Measurements from ENCODE around the gene CDK14.

CDK14 gene

DNA sequence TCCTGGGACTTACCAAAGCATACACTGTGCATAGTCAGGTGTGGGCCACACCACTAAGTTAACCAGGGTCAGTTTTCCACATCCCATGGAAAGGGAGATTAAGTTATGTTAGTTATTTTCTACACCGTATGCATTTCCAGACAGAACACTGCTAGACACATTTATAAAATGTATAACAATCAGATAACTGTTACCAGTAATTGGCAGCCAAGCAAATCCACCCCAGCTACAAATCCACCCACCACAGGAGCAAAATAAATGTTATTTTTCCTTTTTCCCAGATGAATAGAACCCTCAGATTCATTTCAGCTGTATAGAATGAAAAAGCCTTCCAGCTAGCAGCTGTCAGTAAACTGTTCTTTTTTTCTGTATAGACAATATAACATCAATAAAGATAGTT lies 411.2 kb downstream of the CDK14 start:
- DNase-seq (ENCODE audit: low read depth) = no peak

DNA sequence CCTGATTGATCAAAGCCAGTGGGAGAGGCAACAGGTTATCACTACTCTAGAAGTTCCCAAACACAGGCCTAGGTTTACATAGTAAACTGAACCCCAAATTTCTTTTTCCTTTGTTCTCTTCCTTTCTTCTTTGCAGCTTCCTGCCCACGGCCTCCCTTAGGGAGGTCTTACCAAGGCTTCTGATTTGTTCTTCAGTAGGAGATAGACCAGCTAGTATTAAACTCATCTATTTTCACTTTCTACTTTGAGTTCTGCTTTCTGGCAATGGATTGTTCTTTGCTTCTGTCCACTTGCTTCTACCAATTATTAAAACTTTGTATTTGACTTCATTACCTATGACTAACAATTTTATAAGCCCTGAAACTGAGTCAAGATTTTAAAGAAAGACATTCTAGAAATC lies 417.0 kb downstream of the CDK14 start:
- no peak for DNase-seq (ENCODE audit: low read depth)

GRCh38 chr7:91019686-91020385 lies 423.7 kb downstream of the CDK14 start:
- DNase-seq (ENCODE audit: low read depth) = no peak

- no peak for DNase-seq (ENCODE audit: low read depth)
Observed at GRCh38 chr7:91020636-91021385, 424.7 kb downstream of the CDK14 start.

DNA sequence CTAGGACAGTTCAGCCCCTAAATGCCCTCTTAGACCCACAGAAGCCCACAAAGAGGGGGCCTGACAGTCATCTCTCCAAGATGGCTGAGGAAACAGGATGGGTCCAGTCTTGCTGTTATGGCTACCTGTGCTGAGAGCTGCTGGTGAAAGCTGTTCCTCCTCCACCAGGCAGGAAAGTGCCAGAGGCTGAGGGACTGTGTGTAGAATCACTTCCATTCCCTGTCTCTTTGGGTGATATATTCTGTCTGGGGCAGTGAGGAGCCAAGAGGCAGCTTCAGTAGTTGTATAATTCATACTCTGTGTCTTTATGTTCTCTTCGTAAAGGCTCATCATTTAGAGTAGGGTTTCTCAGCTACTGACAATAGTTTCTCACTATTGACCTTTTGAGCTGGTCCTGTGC lies 425.8 kb downstream of the CDK14 start:
- no peak for DNase-seq (ENCODE audit: low read depth)

DNA sequence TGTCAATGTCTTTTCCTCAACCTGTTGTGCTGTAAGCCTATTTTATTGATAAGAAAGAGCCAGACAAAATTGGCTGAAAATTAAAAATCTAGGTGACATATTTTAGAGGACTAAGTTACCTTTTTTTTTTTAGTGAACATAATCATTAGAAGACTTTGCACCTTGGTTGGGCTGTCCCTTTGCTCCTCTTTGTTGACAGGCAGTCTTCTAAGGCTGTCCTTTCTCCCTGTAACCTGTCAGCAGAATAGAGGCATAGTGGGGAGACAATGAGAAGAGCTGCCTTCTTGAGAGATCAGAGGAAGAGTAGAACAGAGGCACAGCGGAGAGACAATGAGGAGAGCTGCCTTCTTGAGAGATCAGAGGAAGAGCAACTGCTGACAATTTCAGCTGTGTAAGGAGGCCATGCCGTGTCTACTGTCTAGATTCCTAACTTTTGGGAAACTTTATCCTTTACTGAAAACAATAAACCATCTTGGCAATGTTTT lies 429.8 kb downstream of the CDK14 start:
- no peak for DNase-seq (ENCODE audit: low read depth)

GRCh38 chr7:91029688-91030087 lies 433.6 kb downstream of the CDK14 start:
- DNase-seq (ENCODE audit: low read depth) = no peak

- no peak for DNase-seq (ENCODE audit: low read depth)
Observed at GRCh38 chr7:91030680-91031380, 434.7 kb downstream of the CDK14 start.

- no peak for DNase-seq (ENCODE audit: low read depth)
Observed at GRCh38 chr7:91031757-91032156, 435.6 kb downstream of the CDK14 start.

DNA sequence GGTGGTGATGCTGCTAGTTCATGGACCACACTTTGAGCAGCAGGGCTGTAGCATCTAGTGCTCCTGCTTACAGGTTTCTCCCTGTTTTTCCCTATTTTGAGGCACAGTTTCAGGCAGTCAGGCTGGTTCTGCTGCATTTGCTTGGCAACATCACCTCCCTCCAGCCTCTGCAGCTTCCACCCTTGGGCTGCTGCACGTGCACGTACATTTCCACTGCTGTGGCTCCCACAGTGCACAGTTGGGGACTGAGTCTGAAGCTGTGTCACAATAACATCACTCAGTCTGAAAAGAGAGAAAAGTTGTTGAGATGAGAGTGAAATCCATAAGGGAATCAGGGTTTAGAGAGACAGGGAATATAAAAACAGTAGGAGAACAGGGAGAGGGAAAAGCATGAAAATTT lies 437.5 kb downstream of the CDK14 start:
- DNase-seq (ENCODE audit: low read depth) = no peak

DNA sequence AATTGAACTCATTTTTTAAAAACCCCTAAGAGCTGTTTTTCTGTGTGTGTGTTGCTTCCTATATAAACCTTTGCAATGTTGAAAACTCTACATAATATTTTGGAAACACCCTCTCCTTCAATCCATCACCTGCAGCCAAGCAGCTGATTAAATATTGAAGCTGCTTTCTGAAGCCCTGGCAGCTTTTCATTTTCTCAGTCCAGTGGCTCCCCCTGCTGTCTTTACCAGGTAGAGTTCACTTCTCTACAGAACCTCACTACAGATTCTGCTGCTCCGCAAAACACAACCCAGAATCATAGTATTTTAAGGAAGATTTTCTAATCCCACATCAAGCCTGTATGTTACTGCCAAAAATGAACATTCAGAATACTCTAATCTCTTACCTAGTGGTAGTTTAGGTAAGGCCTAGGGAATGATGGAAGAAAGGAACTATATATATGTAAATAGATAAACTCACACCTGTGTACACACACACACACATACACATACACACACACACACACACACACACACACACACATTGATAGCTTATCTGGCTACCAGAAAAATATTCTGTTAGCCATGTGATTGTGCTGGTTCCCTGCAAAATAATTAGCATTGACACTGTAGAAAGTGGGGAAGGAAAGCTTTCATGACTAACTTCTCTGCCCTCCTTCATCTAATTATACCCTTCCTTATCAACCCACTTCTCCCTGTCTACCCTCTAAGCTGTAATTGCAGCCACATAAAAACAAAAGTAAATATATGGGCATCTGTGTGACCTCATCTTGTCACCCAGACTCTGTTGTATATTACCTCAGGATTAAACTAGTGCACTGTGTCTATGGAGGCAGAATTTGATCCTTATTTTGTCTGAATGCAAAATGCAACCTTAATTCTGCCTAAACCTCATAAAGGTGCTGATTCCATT lies 438.6 kb downstream of the CDK14 start:
- DNase-seq (ENCODE audit: low read depth) = peak; percentile 63

GRCh38 chr7:91039033-91039432 lies 442.9 kb downstream of the CDK14 start:
- DNase-seq (ENCODE audit: low read depth) = no peak

DNA sequence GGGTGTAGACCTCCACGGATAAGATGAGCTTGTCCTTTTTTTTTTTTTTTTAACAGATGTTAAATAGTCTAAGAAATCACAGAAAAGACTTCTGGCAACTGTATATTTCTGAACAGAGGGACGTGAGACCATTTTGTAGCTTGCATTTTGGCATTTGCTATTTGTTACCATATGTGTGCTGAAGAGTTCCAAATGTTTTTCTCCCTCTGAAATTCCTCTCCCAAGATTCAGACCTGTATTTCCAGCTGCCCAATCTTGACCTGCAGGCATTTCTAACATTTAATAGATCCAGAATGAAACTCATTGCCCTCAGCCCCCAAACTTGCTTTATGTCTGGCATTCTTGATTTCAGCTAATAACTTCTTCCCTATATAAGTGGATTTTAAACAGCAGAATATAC lies 445.0 kb downstream of the CDK14 start:
- no peak for DNase-seq (ENCODE audit: low read depth)

GRCh38 chr7:91041901-91042484 lies 445.9 kb downstream of the CDK14 start:
- no peak for DNase-seq (ENCODE audit: low read depth)

DNA sequence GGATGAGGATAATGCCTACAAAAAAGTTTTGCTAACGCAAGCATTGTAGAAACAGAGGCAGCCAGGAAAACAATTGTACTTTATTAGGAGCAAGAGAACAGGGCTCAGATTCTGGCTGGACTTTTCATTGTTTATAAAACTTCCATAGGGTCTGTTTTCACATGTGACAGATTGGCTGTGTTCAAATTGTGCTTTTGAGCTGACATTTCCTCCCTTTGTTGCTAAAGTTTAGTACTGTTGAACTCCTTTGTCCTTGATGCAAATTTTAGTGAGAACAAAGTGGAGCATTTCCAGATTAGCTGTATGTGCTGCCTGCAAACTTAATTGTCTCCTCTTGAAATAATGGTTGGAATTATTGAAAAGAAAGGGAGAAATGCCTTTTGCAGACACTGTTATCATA lies 447.1 kb downstream of the CDK14 start:
- DNase-seq (ENCODE audit: low read depth) = no peak

- DNase-seq (ENCODE audit: low read depth) = no peak
Observed at GRCh38 chr7:91043924-91044645, 448.0 kb downstream of the CDK14 start.

- DNase-seq (ENCODE audit: low read depth) = no peak
Observed at GRCh38 chr7:91045606-91046005, 449.5 kb downstream of the CDK14 start.

DNA sequence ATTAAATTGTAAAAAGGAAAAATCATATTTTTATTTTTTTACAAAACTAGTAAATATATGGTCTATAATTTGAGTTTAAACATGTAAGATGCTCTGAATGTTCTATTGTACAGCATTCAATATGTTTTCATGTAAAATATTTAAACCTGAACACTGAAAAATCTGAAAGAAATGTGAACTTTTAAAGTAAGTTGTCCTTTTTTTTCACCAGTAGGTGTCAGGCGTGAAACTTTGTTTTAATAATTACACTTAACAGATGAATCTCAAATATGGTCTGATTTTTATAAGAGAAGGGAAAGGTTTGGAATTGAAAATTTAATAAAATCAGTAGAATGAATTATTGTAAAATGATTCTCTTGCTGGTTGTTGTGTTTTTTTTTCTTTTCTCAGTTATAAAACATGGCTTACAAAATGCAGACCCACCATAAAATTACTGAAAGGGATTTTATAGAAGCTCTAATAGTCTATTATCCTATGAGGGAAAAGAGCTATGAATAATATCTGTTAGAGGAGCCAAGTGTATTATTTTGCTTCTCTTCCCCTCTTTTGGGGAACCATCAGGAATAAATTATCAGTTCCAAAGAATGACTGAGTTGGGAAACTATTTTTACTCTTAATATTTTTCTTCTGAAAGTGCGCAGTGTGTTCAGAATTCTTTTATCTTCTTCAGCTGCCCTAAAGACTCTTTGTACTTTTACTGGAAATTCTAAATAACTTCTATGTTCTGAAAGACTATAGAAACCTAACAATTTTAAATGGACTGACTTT lies 450.4 kb downstream of the CDK14 start:
- peak; percentile 25 for DNase-seq (ENCODE audit: low read depth)

- no peak for DNase-seq (ENCODE audit: low read depth)
Observed at GRCh38 chr7:91047636-91048035, 451.5 kb downstream of the CDK14 start.

DNA sequence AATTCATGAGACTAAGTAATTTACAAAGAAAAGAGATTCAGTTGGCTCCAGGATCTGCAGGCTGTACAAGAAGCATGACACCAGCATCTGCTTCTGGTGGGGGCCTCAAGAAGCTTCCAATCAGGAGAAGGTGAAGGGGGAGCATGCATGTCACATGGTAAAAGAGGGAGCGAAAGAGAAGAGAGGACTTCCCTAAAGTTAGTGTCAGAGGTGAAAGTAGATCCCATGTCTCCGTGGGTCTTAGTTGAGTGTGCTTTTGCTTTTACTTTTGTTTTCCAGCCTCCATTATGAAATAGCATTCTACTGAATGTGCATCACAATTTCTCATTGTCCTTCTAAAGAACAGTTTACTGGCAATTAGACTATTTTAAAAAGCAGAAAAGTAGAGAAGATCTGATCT lies 454.6 kb downstream of the CDK14 start:
- DNase-seq (ENCODE audit: low read depth) = peak; percentile 12
